Measurements from ENCODE around the gene SKIC2. TPM values are rescaled to one million over a fixed set of nuclear protein-coding genes. Genes with fewer than 3 reads are reported as not detected.
"Not testable (repeated sequence)": the region's sequence is repeated elsewhere in the genome, so short reads cannot be mapped to it uniquely, and the experiment has no call there.

Gene SKIC2
- 43.3 and 49.1 TPM in 2 replicates for total RNA-seq

DNA sequence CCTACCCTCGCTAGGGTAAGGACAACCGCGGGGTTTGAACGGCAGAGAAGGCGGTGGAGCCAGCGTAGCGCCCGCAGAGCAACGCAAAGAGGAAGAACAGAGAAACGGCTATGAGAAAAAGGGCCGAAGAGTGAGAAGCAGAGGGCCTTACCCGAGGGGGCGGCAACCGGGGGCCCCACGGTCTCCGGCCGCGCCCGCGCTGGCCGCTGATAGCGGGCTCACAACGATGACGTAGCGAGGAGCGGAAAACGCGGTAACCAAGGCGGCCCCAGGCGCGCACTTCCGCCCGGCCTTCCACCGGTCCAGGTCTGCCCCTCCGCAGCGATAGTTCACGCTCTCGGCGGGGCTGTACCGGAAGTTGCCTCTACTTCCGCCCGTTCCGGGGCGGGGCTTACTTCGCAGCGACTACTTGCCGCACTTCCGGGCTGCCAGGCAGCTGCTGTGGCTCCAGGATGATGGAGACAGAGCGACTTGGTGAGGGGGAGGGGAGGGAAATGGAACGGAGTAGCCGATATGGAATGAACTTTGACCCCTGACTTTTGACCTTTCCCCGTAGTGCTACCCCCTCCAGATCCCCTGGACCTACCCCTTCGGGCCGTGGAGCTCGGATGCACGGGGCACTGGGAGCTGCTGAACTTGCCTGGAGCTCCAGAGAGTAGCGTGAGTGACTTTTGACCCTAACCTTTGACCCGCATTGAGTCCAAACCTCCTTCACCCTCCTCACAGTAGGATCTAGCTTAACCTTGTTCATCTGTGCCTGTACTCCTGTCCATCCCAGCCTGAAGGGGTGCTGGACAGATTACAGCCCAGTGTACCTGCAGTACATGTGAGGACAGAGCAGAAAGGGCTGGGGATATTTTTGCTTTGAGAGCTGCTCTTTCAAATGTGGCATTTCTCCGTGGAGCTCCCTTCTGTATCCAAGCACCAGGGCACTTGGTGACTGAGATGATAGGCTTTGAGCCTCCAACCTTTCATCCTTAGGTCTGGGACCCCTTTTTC, at the start of gene SKIC2, which contains the start of gene NELFE:
TSS of gene SKIC2 (plus strand) at position 435 of the 999 bp plus-strand sequence. CDS start at position 453, 18 bp downstream.
TSS of gene NELFE (minus strand) at position 231 of the 999 bp plus-strand sequence. CDS start 525 bp downstream, outside the sequence.
- peak; percentile 94 for DNase-seq (ENCODE audit: low read depth)
- Histone ChIP-seq H3K4me3 (ENCODE audit: low read depth, low read length) (peak within 1 kb of the TSS; percentile 94), H3K36me3 (ENCODE audit: control insufficient read depth, insufficient read depth, low read length) (peaks cover 3% of the 10 kb centered on the region), H3K27me3 (ENCODE audit: control insufficient read depth, insufficient read depth, low read length) (no peaks in the 10 kb centered on the region)
- TF ChIP-seq, protein P1, sequence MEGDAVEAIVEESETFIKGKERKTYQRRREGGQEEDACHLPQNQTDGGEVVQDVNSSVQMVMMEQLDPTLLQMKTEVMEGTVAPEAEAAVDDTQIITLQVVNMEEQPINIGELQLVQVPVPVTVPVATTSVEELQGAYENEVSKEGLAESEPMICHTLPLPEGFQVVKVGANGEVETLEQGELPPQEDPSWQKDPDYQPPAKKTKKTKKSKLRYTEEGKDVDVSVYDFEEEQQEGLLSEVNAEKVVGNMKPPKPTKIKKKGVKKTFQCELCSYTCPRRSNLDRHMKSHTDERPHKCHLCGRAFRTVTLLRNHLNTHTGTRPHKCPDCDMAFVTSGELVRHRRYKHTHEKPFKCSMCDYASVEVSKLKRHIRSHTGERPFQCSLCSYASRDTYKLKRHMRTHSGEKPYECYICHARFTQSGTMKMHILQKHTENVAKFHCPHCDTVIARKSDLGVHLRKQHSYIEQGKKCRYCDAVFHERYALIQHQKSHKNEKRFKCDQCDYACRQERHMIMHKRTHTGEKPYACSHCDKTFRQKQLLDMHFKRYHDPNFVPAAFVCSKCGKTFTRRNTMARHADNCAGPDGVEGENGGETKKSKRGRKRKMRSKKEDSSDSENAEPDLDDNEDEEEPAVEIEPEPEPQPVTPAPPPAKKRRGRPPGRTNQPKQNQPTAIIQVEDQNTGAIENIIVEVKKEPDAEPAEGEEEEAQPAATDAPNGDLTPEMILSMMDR (IDR thresholded peaks at IDR 0.05; ENCODE audit: insufficient read depth, low read length, poor library complexity, severe bottlenecking): no peak

DNA sequence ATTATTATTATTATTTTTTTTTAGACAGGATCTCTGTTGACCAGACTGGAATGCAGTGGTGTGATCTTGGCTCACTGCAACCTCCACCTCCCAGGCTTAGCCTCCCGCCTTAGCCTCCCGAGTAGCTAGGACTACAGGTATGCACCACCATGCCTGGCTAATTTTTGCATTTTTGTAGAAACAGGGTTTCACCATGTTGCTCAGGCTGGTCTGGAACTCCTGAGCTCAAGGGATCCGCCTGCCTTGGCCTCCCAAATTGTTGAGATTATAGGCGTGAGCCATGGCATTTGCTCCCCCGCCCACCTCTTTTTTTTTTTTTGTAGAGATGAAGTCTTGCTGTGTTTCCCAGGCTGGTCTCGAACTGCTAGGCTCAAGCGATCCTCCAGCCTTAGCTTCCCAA, 49.7 kb upstream of the SKIC2 start:
- not testable (repeated sequence) for H3K36me3 ChIP-seq (ENCODE audit: control insufficient read depth, insufficient read depth, low read length); H3K4me3 ChIP-seq (ENCODE audit: low read depth, low read length); H3K27me3 ChIP-seq (ENCODE audit: control insufficient read depth, insufficient read depth, low read length); DNase-seq (ENCODE audit: low read depth)

DNA sequence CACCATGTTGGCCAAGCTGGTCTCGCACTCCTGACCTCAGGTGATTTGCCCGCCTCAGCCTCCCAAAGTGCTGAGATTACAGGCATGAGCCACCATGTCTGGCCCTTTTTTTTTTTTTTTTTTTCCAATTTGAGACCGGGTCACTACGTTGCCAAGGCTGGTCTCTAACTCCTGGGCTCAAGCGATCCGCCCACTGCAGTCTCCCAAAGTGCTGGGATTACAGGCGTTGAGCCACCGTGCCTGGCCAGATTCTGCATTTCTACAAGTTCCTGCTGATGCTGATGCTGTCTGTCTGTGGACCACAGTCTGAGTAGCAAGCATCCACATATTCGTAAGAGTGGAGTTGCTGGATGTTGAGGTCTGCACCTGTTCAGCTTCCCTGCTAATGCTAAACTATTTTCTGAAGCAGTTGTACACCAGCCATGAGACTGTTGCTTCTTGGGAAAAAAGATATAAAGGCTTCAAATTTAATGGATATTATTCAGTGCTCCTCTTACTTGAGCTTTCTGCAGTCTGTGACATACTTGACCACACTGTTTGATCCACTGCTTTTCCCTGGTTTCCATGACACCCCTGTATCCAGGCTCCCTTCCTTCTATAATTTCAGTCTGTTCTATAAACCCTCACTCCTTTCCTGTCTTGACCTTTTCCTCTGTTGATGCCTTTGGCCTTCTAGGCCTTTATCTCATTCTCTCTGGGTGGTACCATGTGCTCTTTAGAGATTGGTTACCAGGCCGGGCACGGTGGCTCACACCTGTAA, 47.0 kb upstream of the SKIC2 start:
- no peak overlapping the region for H3K4me3 ChIP-seq (ENCODE audit: low read depth, low read length)
- DNase-seq (ENCODE audit: low read depth): no peak
- TF ChIP-seq, protein P1 (IDR thresholded peaks at IDR 0.05; ENCODE audit: insufficient read depth, low read length, poor library complexity, severe bottlenecking): no peak
- no peaks in the 10 kb centered on the region for H3K36me3 ChIP-seq (ENCODE audit: control insufficient read depth, insufficient read depth, low read length)
- no peaks in the 10 kb centered on the region for H3K27me3 ChIP-seq (ENCODE audit: control insufficient read depth, insufficient read depth, low read length)

DNA sequence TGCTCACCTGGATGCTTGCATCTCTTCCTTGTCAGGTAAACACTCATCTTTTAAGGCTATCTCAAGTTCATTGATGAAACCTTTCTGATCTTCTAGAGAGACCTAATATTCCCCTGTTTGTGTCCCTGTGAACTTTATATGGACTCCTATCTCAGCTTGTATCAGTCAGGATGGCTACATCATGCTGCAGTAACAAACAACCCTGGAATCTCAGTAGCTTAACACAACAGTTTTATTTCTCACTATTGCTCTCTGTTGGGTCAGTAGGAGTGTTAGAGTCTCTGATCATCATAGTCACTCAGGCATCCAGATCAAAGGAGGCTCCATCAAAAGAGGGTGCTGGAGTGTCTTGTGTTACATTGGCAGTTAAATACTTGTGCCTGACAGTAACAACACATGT, 43.6 kb upstream of the SKIC2 start:
- Histone ChIP-seq H3K36me3 (ENCODE audit: control insufficient read depth, insufficient read depth, low read length) (no peaks in the 10 kb centered on the region), H3K4me3 (ENCODE audit: low read depth, low read length) (no peak overlapping the region), H3K27me3 (ENCODE audit: control insufficient read depth, insufficient read depth, low read length) (no peaks in the 10 kb centered on the region)
- TF ChIP-seq, protein P1 (IDR thresholded peaks at IDR 0.05; ENCODE audit: insufficient read depth, low read length, poor library complexity, severe bottlenecking): no peak
- DNase-seq (ENCODE audit: low read depth): no peak

DNA sequence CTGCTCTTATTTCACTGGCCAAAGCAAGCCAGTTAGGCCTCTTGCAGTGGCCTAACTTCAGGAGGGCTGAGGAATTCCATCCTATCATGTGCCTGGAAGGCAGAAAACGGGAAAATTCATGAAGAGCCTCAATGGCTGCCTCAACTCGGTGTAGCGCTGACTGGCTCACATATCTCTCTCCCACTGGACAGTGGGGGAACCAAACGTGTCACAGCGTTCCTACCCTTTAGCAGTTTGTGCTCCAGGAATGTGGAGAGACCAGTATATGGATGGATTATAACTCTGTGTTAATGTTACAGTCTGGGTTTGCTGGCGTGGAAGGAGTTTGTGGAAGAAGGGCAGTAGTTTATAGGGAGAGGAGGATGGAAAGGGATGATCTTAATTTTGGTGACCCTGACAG, 43.2 kb upstream of the SKIC2 start:
- H3K4me3 ChIP-seq (ENCODE audit: low read depth, low read length): no peak overlapping the region
- no peaks in the 10 kb centered on the region for H3K27me3 ChIP-seq (ENCODE audit: control insufficient read depth, insufficient read depth, low read length)
- TF ChIP-seq, protein P1 (IDR thresholded peaks at IDR 0.05; ENCODE audit: insufficient read depth, low read length, poor library complexity, severe bottlenecking): no peak
- no peak for DNase-seq (ENCODE audit: low read depth)
- H3K36me3 ChIP-seq (ENCODE audit: control insufficient read depth, insufficient read depth, low read length): no peaks in the 10 kb centered on the region
